IPS DF 4.7 (cell line): ENCODE data around the gene CAMKK1.

Source experiments
- DNase-seq: peaks from one replicate; pipeline ENCODE4 v3.0.0-alpha.2; 2013; ENCODE audit warnings: low spot score; ENCODE audit errors: extremely low read depth

The CAMKK1 gene

GRCh38 chr17:3812771-3813170, 80.1 kb downstream of the CAMKK1 start:
- no peak for DNase-seq

- no peak for DNase-seq
Measured at GRCh38 chr17:3812284-3812683, 80.6 kb downstream of the CAMKK1 start.
